ENCODE measurements around the gene P2RX7. TPM values are rescaled to one million over a fixed set of nuclear protein-coding genes. Genes with fewer than 3 reads are reported as not detected.

The P2RX7 gene
- total RNA-seq, 1 donor from 2014 or later: 0.12 TPM

DNA sequence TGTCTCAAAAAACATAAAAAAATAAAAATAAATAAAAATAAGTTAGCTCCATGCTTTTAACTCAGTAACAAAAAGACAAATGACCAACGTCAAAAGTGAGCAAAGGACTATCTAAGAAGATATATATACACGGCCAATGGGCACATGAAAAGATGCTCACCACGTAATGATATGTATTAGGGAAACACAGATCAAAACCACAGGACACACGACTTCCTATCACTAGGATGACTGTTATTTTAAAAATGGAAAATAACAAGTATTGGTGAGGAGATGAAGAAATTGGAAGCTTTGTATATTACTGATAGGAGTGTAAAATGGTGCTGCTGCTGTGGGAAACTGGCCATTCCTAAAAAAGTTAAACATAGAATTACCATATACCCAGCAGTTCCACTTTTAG lies 20.2 kb upstream of the P2RX7 start:
- no peak overlapping the region for H3K4me3 Mint-ChIP-seq
- DNase-seq (ENCODE audit: low read depth, low spot score): no peak
- TF ChIP-seq, protein P1, sequence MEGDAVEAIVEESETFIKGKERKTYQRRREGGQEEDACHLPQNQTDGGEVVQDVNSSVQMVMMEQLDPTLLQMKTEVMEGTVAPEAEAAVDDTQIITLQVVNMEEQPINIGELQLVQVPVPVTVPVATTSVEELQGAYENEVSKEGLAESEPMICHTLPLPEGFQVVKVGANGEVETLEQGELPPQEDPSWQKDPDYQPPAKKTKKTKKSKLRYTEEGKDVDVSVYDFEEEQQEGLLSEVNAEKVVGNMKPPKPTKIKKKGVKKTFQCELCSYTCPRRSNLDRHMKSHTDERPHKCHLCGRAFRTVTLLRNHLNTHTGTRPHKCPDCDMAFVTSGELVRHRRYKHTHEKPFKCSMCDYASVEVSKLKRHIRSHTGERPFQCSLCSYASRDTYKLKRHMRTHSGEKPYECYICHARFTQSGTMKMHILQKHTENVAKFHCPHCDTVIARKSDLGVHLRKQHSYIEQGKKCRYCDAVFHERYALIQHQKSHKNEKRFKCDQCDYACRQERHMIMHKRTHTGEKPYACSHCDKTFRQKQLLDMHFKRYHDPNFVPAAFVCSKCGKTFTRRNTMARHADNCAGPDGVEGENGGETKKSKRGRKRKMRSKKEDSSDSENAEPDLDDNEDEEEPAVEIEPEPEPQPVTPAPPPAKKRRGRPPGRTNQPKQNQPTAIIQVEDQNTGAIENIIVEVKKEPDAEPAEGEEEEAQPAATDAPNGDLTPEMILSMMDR (conservative IDR thresholded peaks at IDR 0.05): no peak
- no peaks in the 10 kb centered on the region for H3K27me3 Mint-ChIP-seq (ENCODE audit: low read depth)
- no peak overlapping the region for H3K27ac Mint-ChIP-seq (ENCODE audit: unreplicated experiment)
- H3K36me3 Mint-ChIP-seq (ENCODE audit: low read depth): no peaks in the 10 kb centered on the region
- H3K9me3 Mint-ChIP-seq: no peaks in the 10 kb centered on the region
- H3K4me1 Mint-ChIP-seq: no peaks in the 10 kb centered on the region

DNA sequence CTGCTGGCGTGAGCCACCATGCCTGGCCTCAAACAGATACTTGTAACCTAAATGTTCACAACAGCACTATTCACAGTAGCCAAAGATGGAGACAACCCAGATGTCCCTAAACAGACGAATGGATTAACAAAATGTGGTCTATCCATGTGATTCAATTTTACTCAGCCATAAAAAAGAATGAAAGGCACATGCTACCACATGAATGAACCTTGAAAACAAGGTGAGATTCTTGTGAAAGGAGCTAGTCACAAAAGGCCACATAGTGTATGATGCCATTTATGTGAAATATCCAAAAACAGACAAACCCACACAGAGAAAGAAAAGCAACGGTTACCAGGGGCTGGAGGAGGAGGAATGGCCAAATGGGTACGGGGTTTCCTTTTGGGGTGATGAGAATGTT lies 19.6 kb upstream of the P2RX7 start:
- Mint-ChIP-seq H3K27me3 (ENCODE audit: low read depth) (no peaks in the 10 kb centered on the region), H3K4me3 (no peak overlapping the region), H3K36me3 (ENCODE audit: low read depth) (no peaks in the 10 kb centered on the region), H3K4me1 (no peaks in the 10 kb centered on the region), H3K27ac (ENCODE audit: unreplicated experiment) (no peak overlapping the region), H3K9me3 (no peaks in the 10 kb centered on the region)
- TF ChIP-seq, protein P1 (conservative IDR thresholded peaks at IDR 0.05): no peak
- DNase-seq (ENCODE audit: low read depth, low spot score): no peak

DNA sequence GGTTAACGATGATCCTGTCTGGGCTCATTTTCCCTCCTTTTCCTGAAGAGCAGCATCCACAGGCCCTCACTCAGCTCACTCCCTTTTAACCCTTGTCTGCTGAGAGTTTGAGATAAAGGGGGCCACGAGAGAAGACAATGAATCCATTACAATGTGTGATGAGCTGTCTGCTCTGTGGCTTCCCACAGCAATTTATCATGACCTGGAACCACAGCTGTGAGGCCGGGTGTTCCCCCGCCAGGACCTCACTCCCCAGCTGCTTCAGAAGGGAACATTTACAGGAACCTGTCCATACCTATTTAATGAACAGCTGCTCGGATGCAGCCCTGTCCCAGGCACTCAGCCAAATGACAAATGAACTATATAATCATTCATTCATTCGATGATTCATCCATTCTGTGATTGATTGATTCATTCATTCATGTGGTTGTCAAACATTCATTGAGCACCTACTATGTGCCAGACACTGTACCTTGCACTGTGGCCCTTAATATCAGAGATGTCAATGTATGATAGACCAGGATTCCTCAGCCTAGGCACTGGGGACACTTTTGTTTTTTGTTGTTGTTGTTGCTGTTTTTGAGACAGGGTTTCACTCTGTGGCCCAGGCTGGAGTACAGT lies 18.5 kb upstream of the P2RX7 start:
- Mint-ChIP-seq H3K27me3 (ENCODE audit: low read depth) (peaks cover 3% of the 10 kb centered on the region), H3K36me3 (ENCODE audit: low read depth) (no peaks in the 10 kb centered on the region), H3K4me3 (no peak overlapping the region), H3K27ac (ENCODE audit: unreplicated experiment) (no peak overlapping the region), H3K9me3 (no peaks in the 10 kb centered on the region), H3K4me1 (no peaks in the 10 kb centered on the region)
- TF ChIP-seq, protein P1 (conservative IDR thresholded peaks at IDR 0.05): no peak
- DNase-seq (ENCODE audit: low read depth, low spot score): no peak

DNA sequence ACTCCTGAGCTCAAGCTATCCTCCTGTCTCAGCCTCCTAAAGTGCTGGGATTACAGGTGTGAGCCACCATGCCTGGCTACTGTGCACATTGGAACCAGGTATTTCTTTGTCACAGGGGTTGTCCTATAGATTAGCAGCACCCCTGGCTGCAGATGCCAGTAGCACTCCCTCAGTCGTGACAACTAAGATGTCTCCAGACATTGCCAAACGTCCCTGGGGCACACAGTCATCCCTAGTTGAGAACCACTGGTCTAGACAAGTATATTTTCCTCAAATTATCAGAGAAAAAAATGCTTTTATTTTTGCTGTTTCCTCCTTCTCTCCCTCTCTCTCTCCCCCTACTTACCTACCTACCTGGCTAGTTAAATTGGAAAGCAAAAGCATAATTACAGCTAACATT lies 17.9 kb upstream of the P2RX7 start:
- H3K4me3 Mint-ChIP-seq: no peak overlapping the region
- no peak overlapping the region for H3K27ac Mint-ChIP-seq (ENCODE audit: unreplicated experiment)
- no peaks in the 10 kb centered on the region for H3K36me3 Mint-ChIP-seq (ENCODE audit: low read depth)
- H3K9me3 Mint-ChIP-seq: no peaks in the 10 kb centered on the region
- no peaks in the 10 kb centered on the region for H3K4me1 Mint-ChIP-seq
- peaks cover 9% of the 10 kb centered on the region for H3K27me3 Mint-ChIP-seq (ENCODE audit: low read depth)
- DNase-seq (ENCODE audit: low read depth, low spot score): no peak
- TF ChIP-seq, protein P1 (conservative IDR thresholded peaks at IDR 0.05): no peak

DNA sequence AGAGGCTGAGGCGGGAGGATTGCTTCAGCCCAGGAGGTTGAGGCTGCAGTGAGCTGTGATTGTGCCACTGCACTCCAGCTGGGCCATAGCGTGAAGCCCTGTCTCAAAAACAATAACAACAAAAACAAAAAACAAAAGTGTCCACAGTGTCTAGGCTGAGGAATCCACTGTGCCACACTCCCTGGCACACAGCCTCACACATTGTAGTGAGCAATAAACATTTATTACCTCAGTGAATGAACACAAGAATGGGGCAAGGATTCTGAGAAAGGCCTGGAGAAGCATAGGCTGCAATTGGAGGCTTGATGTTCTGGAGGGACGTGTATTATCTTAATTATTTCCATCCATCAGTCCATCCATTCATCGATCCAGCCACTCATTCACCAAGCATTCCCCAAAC lies 17.1 kb upstream of the P2RX7 start:
- no peaks in the 10 kb centered on the region for H3K9me3 Mint-ChIP-seq
- peaks cover 13% of the 10 kb centered on the region for H3K27me3 Mint-ChIP-seq (ENCODE audit: low read depth)
- no peaks in the 10 kb centered on the region for H3K4me1 Mint-ChIP-seq
- no peaks in the 10 kb centered on the region for H3K36me3 Mint-ChIP-seq (ENCODE audit: low read depth)
- no peak overlapping the region for H3K27ac Mint-ChIP-seq (ENCODE audit: unreplicated experiment)
- no peak overlapping the region for H3K4me3 Mint-ChIP-seq
- TF ChIP-seq, protein P1 (conservative IDR thresholded peaks at IDR 0.05): no peak
- DNase-seq (ENCODE audit: low read depth, low spot score): no peak

All from neural crest cell (in vitro differentiated cells).